Activated naive CD8-positive, alpha-beta T cell (primary cell): Measurements from ENCODE around the gene WNT6.
"Not testable (repeated sequence)": the region's sequence is repeated elsewhere in the genome, so short reads cannot be mapped to it uniquely, and the experiment has no call there.

Experiments
- H3K27ac Mint-ChIP-seq: one replicate; pipeline ENCODE4 v1.8.0; 2021; ENCODE audit warnings: mixed read lengths
- H3K27me3 Mint-ChIP-seq: one replicate; pipeline ENCODE4 v1.8.0; 2021; ENCODE audit warnings: mixed read lengths
- H3K36me3 Mint-ChIP-seq: one replicate; pipeline ENCODE4 v1.8.0; 2021; ENCODE audit warnings: mixed read lengths
- H3K4me1 Mint-ChIP-seq: one replicate; pipeline ENCODE4 v1.8.0; 2021; ENCODE audit warnings: low read depth, mixed read lengths
- H3K4me3 Mint-ChIP-seq: one replicate; pipeline ENCODE4 v1.8.0; 2021; ENCODE audit warnings: mild to moderate bottlenecking, mixed read lengths
- H3K9me3 Mint-ChIP-seq: one replicate; pipeline ENCODE4 v1.8.0; 2021; ENCODE audit warnings: low read depth, mixed read lengths

The WNT6 gene

GRCh38 chr2:218839888-218840287 is 19.7 kb upstream of the WNT6 start:
- Mint-ChIP-seq H3K4me1 (no peaks in the 10 kb centered on the region), H3K27ac (no peak overlapping the region), H3K36me3 (peaks cover 2% of the 10 kb centered on the region), H3K27me3 (peaks cover 31% of the 10 kb centered on the region), H3K9me3 (peaks cover 17% of the 10 kb centered on the region), H3K4me3 (no peak overlapping the region)

GRCh38 chr2:218844334-218844733 is 15.3 kb upstream of the WNT6 start:
- not testable (repeated sequence) for H3K27ac Mint-ChIP-seq, H3K4me3 Mint-ChIP-seq, H3K9me3 Mint-ChIP-seq, H3K36me3 Mint-ChIP-seq, H3K4me1 Mint-ChIP-seq
- H3K27me3 Mint-ChIP-seq = peaks cover 13% of the 10 kb centered on the region

- H3K36me3 Mint-ChIP-seq, H3K9me3 Mint-ChIP-seq, H3K27ac Mint-ChIP-seq, H3K4me3 Mint-ChIP-seq, H3K4me1 Mint-ChIP-seq, H3K27me3 Mint-ChIP-seq: not testable (repeated sequence)
These were observed 12.6 kb upstream of the WNT6 start for GRCh38 chr2:218846963-218847362.

GRCh38 chr2:218849721-218850120 is 9.9 kb upstream of the WNT6 start:
- H3K36me3 Mint-ChIP-seq = no peaks in the 10 kb centered on the region
- H3K9me3 Mint-ChIP-seq = no peaks in the 10 kb centered on the region
- peaks cover 20% of the 10 kb centered on the region for H3K27me3 Mint-ChIP-seq
- no peak overlapping the region for H3K27ac Mint-ChIP-seq
- H3K4me3 Mint-ChIP-seq = no peak overlapping the region
- no peaks in the 10 kb centered on the region for H3K4me1 Mint-ChIP-seq

- Mint-ChIP-seq H3K4me3 (no peak overlapping the region), H3K4me1 (no peaks in the 10 kb centered on the region), H3K27me3 (peaks cover 28% of the 10 kb centered on the region), H3K36me3 (no peaks in the 10 kb centered on the region), H3K9me3 (no peaks in the 10 kb centered on the region), H3K27ac (no peak overlapping the region)
These were observed 8.8 kb upstream of the WNT6 start for GRCh38 chr2:218850796-218851195.

GRCh38 chr2:218851286-218851685 is 8.3 kb upstream of the WNT6 start:
- Mint-ChIP-seq H3K27ac (no peak overlapping the region), H3K9me3 (no peaks in the 10 kb centered on the region), H3K4me3 (no peak overlapping the region), H3K36me3 (no peaks in the 10 kb centered on the region), H3K4me1 (peaks cover 2% of the 10 kb centered on the region), H3K27me3 (peaks cover 30% of the 10 kb centered on the region)

GRCh38 chr2:218852911-218853667 is 6.5 kb upstream of the WNT6 start:
- H3K4me3 Mint-ChIP-seq = no peak overlapping the region
- peaks cover 40% of the 10 kb centered on the region for H3K27me3 Mint-ChIP-seq
- H3K9me3 Mint-ChIP-seq = no peaks in the 10 kb centered on the region
- peaks cover 2% of the 10 kb centered on the region for H3K4me1 Mint-ChIP-seq
- no peak overlapping the region for H3K27ac Mint-ChIP-seq
- H3K36me3 Mint-ChIP-seq = no peaks in the 10 kb centered on the region

- H3K4me3 Mint-ChIP-seq = no peak overlapping the region
- H3K36me3 Mint-ChIP-seq = no peaks in the 10 kb centered on the region
- peaks cover 46% of the 10 kb centered on the region for H3K27me3 Mint-ChIP-seq
- no peaks in the 10 kb centered on the region for H3K9me3 Mint-ChIP-seq
- no peak overlapping the region for H3K27ac Mint-ChIP-seq
- peaks cover 6% of the 10 kb centered on the region for H3K4me1 Mint-ChIP-seq
These were observed 5.8 kb upstream of the WNT6 start for GRCh38 chr2:218853766-218854165.

GRCh38 chr2:218854860-218855259 is 4.7 kb upstream of the WNT6 start:
- H3K4me1 Mint-ChIP-seq = peaks cover 12% of the 10 kb centered on the region
- no peaks in the 10 kb centered on the region for H3K9me3 Mint-ChIP-seq
- H3K4me3 Mint-ChIP-seq = no peak overlapping the region
- no peaks in the 10 kb centered on the region for H3K36me3 Mint-ChIP-seq
- H3K27ac Mint-ChIP-seq = no peak overlapping the region
- peaks cover 51% of the 10 kb centered on the region for H3K27me3 Mint-ChIP-seq

GRCh38 chr2:218855305-218856166 is 4.1 kb upstream of the WNT6 start:
- peaks cover 54% of the 10 kb centered on the region for H3K27me3 Mint-ChIP-seq
- H3K27ac Mint-ChIP-seq = no peak overlapping the region
- H3K9me3 Mint-ChIP-seq = no peaks in the 10 kb centered on the region
- H3K36me3 Mint-ChIP-seq = no peaks in the 10 kb centered on the region
- no peak overlapping the region for H3K4me3 Mint-ChIP-seq
- peaks cover 16% of the 10 kb centered on the region for H3K4me1 Mint-ChIP-seq

- Mint-ChIP-seq H3K9me3 (no peaks in the 10 kb centered on the region), H3K4me1 (peaks cover 21% of the 10 kb centered on the region), H3K36me3 (no peaks in the 10 kb centered on the region), H3K4me3 (no peak overlapping the region), H3K27ac (no peak overlapping the region), H3K27me3 (peaks cover 55% of the 10 kb centered on the region)
These were observed 3.3 kb upstream of the WNT6 start for GRCh38 chr2:218856167-218856895.

GRCh38 chr2:218856896-218857243 is 2.7 kb upstream of the WNT6 start:
- H3K9me3 Mint-ChIP-seq = no peaks in the 10 kb centered on the region
- H3K27me3 Mint-ChIP-seq = peaks cover 59% of the 10 kb centered on the region
- H3K27ac Mint-ChIP-seq = no peak overlapping the region
- peaks cover 24% of the 10 kb centered on the region for H3K4me1 Mint-ChIP-seq
- no peaks in the 10 kb centered on the region for H3K36me3 Mint-ChIP-seq
- H3K4me3 Mint-ChIP-seq = no peak overlapping the region

GRCh38 chr2:218857371-218858137 is 2.1 kb upstream of the WNT6 start:
- Mint-ChIP-seq H3K27ac (no peak overlapping the region), H3K4me3 (no peak overlapping the region), H3K4me1 (peaks cover 24% of the 10 kb centered on the region), H3K27me3 (peaks cover 59% of the 10 kb centered on the region), H3K9me3 (no peaks in the 10 kb centered on the region), H3K36me3 (no peaks in the 10 kb centered on the region)

GRCh38 chr2:218858138-218858445 is 1.5 kb upstream of the WNT6 start:
- Mint-ChIP-seq H3K36me3 (no peaks in the 10 kb centered on the region), H3K4me3 (peak overlapping the region; percentile 15), H3K4me1 (peaks cover 24% of the 10 kb centered on the region), H3K27ac (no peak overlapping the region), H3K27me3 (peaks cover 62% of the 10 kb centered on the region), H3K9me3 (no peaks in the 10 kb centered on the region)
